Heart left ventricle (tissue), 16 donors: ENCODE measurements around the gene PTBP2. TPM values are rescaled to one million over a fixed set of nuclear protein-coding genes. Genes with fewer than 3 reads are reported as not detected.
"Not testable (repeated sequence)": the region's sequence is repeated elsewhere in the genome, so short reads cannot be mapped to it uniquely, and the experiment has no call there.

Experiments
- ATAC-seq, 4 donors: fragments of 200-7000 bp; cut with Tn5 transposase; one replicate each; pipeline ENCODE4 v1.9.1; 2020 to 2022; ENCODE audit warnings: moderate library complexity in 4 of 4, mild to moderate bottlenecking in 3 of 4, moderate number of reproducible peaks in 1 of 4
- DNase-seq, 5 donors: peaks; one replicate each; pipeline ENCODE4 v3.0.0-alpha.2; 2020
- H3K27ac ChIP-seq, 12 donors: fragments of 200-600 bp; sonication (generic) in 4 of 12; one replicate each; pipeline versions ENCODE4 v1.5.0 to v1.8.0; 2016 to 2022; ENCODE audit warnings: mild to moderate bottlenecking in 2 of 12
- H3K27me3 ChIP-seq, 9 donors: fragments of 200-600 bp; sonication (generic) in 2 of 9; one replicate each; pipeline versions ENCODE4 v1.5.1 to v1.8.0; 2016 to 2022; ENCODE audit warnings: mild to moderate bottlenecking in 3 of 9
- H3K36me3 ChIP-seq, 9 donors: fragments of 200-600 bp; sonication (generic) in 2 of 9; one replicate each; pipeline versions ENCODE4 v1.5.0 to v1.8.0; 2018 to 2022; ENCODE audit warnings: mild to moderate bottlenecking in 2 of 9
- H3K4me1 ChIP-seq, 12 donors: fragments of 200-600 bp; sonication (generic) in 4 of 12; one replicate each; pipeline versions ENCODE4 v1.5.0 to v1.8.0; 2016 to 2022; ENCODE audit warnings: mild to moderate bottlenecking in 3 of 12
- H3K4me3 ChIP-seq, 12 donors: fragments of 200-600 bp; sonication (generic) in 4 of 12; one replicate each; pipeline versions ENCODE4 v1.5.0 to v1.8.0; 2017 to 2022; ENCODE audit warnings: mild to moderate bottlenecking in 9 of 12, moderate library complexity in 4 of 12
- H3K9me3 ChIP-seq, 12 donors: fragments of 200-600 bp; sonication (generic) in 4 of 12; one replicate each; pipeline versions ENCODE4 v1.5.0 to v1.8.0; 2016 to 2022; ENCODE audit warnings: mild to moderate bottlenecking in 1 of 12
- POLR2A ChIP-seq, 2 donors: fragments of 450-650 bp; IDR thresholded peaks; one replicate each; pipeline ENCODE4 v1.6.1; 2017; ENCODE audit warnings: antibody characterized with exemption in 2 of 2, mild to moderate bottlenecking in 2 of 2, moderate library complexity in 2 of 2
- WGBS, 4 donors: extraction: QIAGEN DNeasy Blood & Tissue Kit in 2 of 4; methylation state at CpG; one replicate each; pipeline versions ENCODE4 v1.1.5 to v1.1.7; 2013 to 2018; 5-methylcytosine and 5-hydroxymethylcytosine counted together
- intact Hi-C, 10 donors: fragments of 100-400 bp; cut with DNase I; formaldehyde crosslinking; loops; one replicate each; pipeline versions ENCODE4 v1.11.1 to v1.14.2; 2022
- polyA plus RNA-seq, 2 donors: library from polyadenylated mRNA; stranded (reverse); fragments of 200-250 nt; gene quantifications; one replicate each; pipeline ENCODE4 v1.2.3, GENCODE V29; 2013
- total RNA-seq, 9 donors: library from RNA; depleted of rRNA in 2 of 9; stranded (reverse); fragments of >200 nt in 2 of 9; fragmentation: NEBNext Ultra II Directional in 3 of 9; extraction: Animal tissue kit (Norgen Biotek cat#: 25700) in 3 of 9; gene quantifications; one replicate each; pipeline versions ENCODE4 v1.1.0 to v1.2.4, GENCODE V29; 2016 to 2023
- TF ChIP-seq, protein P1 (sequence below), 12 donors: fragments of 200-600 bp; sonication (generic) in 4 of 12; IDR thresholded peaks; one replicate each; pipeline versions ENCODE4 v1.5.0 to v1.8.0; 2018 to 2022; ENCODE audit warnings: antibody characterized with exemption in 12 of 12, mild to moderate bottlenecking in 5 of 12
- donor health status: ischemic (EF 13 %, LVEDD 7.1; RV severe dilation, severe dysfunction).
- donor health status: healthy with polysubstance abuse.
- donor health status: DM: no; HTN: yes; CAD: no.
- donor health status: DM: no; HTN: no; CAD: no.
- donor health status: ischemic (EF 25% LVEDD 6.9; RV normal size, moderate dysfunction).
- donor health status: ischemic (EF 25% LVEDD 5.7; RV mildly dilated, moderate dysfunction).
- donor health status: healthy.
- donor health status: DM: yes; HTN: yes; CAD: no.
- donor health status: ischemic (EF 35%, LVEDD 5.7; RV mildly dilated, moderate dysfunction).
- donor health status: nonischemic (EF 11% LVEDD 7.7; RV severe dilation, severe dysfunction).
- donor health status: DM: yes; HTN: yes; CAD: no.
- donor health status: PGD.
- donor health status: ischemic (EF 29% LVEDD 5.4; RV normal size, mild dysfunction).
- donor health status: nonischemic (EF 23%, LVEDD 6.1; RV moderate dilation, normal function).

Gene PTBP2
- total and polyA plus RNA-seq, 11 donors: 6.9 to 17.6 (median 12.2) TPM

DNA sequence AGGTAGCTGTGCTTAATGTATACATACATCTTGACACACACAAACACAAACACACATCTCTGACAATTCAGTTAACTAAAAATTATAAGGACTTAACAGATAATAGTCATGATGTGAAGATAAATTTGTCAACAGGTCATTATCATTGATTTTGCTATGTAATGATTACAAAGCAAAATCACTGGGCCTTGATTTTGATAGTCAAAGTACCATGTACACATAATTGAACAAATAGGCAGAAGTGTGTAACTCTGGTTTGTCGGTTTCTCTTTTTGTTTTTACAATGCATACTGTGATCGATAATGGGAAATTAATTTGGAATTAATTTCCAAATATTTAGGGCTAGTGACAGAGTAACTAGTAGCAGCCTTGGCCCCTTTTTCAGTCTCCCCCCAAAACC is 30.8 kb downstream of the PTBP2 start:
- DNase-seq: no peak
- ATAC-seq: no peak
- WGBS, 4 donors: 93 to 99% (median 97%) methylated on average over 2 of the region's 2 CpGs
- Histone ChIP-seq H3K27me3 (no peaks in the 10 kb centered on the region), H3K4me3 (no peak overlapping the region), H3K9me3 (no peaks in the 10 kb centered on the region), H3K27ac (no peak overlapping the region), H3K36me3 (peaks cover 0 to 57% (median 30%) of the 10 kb centered on the region in 9 donors), H3K4me1 (peaks cover 0 to 23% (median 5%) of the 10 kb centered on the region in 12 donors)
- intact Hi-C loops: loop anchor here in 1 of 10 donors (10.0 kb wide), 1 partner anchor 518 kb away; no protein-coding TSS in a partner anchor
- TF ChIP-seq, protein P1, sequence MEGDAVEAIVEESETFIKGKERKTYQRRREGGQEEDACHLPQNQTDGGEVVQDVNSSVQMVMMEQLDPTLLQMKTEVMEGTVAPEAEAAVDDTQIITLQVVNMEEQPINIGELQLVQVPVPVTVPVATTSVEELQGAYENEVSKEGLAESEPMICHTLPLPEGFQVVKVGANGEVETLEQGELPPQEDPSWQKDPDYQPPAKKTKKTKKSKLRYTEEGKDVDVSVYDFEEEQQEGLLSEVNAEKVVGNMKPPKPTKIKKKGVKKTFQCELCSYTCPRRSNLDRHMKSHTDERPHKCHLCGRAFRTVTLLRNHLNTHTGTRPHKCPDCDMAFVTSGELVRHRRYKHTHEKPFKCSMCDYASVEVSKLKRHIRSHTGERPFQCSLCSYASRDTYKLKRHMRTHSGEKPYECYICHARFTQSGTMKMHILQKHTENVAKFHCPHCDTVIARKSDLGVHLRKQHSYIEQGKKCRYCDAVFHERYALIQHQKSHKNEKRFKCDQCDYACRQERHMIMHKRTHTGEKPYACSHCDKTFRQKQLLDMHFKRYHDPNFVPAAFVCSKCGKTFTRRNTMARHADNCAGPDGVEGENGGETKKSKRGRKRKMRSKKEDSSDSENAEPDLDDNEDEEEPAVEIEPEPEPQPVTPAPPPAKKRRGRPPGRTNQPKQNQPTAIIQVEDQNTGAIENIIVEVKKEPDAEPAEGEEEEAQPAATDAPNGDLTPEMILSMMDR (IDR thresholded peaks at IDR 0.05): no peak
- TF ChIP-seq POLR2A (IDR thresholded peaks at IDR 0.05): no peak

DNA sequence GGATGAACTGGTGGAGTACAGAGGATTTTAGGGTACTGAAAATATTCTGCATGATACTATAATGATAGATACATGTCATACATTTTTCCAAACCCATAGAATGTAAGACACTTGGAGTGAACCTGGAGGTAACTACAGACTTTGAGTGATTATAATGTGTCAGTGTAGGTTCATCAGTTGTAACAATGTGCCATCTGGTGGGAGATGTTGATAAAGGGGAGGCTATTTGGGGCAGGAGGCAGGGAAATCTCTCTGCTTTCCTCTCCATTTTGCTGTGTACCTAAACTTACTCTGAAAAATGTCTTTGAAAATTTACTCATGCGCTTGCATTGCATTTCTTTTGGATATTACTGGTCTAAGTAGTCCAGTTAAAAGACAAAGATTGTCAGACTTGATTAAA is 35.2 kb downstream of the PTBP2 start:
- no peak for ATAC-seq
- Histone ChIP-seq H3K36me3 (peaks cover 0 to 58% (median 30%) of the 10 kb centered on the region in 9 donors), H3K9me3 (no peaks in the 10 kb centered on the region), H3K4me3 (no peak overlapping the region), H3K4me1 (no peaks in the 10 kb centered on the region), H3K27me3 (no peaks in the 10 kb centered on the region), H3K27ac (no peak overlapping the region)
- WGBS, 4 donors: 99 to 100% (median 100%) methylated on average over 1 of the region's 1 CpG
- TF ChIP-seq, protein P1 (IDR thresholded peaks at IDR 0.05): peak in 5 of 12 donors; percentile 7 to 36 (median 18)
- TF ChIP-seq POLR2A (IDR thresholded peaks at IDR 0.05): no peak
- DNase-seq: no peak
- intact Hi-C loops: loop anchor here in 1 of 10 donors (10.0 kb wide), 1 partner anchor 522 kb away; no protein-coding TSS in a partner anchor

GRCh38 chr1:96762586-96762985 is 41.0 kb downstream of the PTBP2 start:
- H3K27ac ChIP-seq, ATAC-seq, H3K9me3 ChIP-seq, H3K4me3 ChIP-seq, intact Hi-C loops, H3K36me3 ChIP-seq, H3K27me3 ChIP-seq: not testable (repeated sequence)
- H3K4me1 ChIP-seq: peaks cover 0 to 10% (median 0%) of the 10 kb centered on the region in 12 donors
- DNase-seq: peak in 1 of 5 donors; percentile 54
- 96 to 100% (median 98%) methylated on average over 9 to 36 of the region's 36 CpGs for WGBS, 4 donors

- Histone ChIP-seq H3K36me3 (peaks cover 0 to 8% (median 0%) of the 10 kb centered on the region in 9 donors), H3K4me1 (peaks cover 0 to 10% (median 0%) of the 10 kb centered on the region in 12 donors), H3K27ac (no peak overlapping the region), H3K27me3 (no peaks in the 10 kb centered on the region), H3K4me3 (no peak overlapping the region), H3K9me3 (no peaks in the 10 kb centered on the region)
- no peak for TF ChIP-seq POLR2A (IDR thresholded peaks at IDR 0.05)
- TF ChIP-seq, protein P1 (IDR thresholded peaks at IDR 0.05): no peak
- intact Hi-C loops: no loop called here
- ATAC-seq (no peak), DNase-seq (no peak)
- WGBS, 4 donors: 78 to 91% (median 81%) methylated on average over 3 to 4 of the region's 4 CpGs
Observed at GRCh38 chr1:96763514-96763913, 41.9 kb downstream of the PTBP2 start.

DNA sequence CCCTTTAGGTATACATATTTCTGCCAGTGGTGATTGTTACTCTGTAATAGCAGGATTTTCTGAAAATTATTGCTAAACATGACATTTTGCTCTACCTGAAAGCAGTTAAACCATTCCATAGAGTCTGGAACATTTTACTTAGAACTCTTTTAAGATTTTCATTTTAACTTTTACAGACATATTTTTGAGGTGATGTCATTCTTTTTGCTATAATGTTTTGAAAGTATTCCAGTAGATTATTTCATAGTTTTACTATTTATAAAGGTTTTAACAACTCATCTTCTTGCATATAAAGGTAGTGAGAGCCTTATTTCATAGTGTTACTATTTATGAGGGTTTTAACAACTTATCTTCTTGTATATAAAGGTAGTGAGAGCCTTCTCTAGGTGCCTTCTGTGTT is 42.9 kb downstream of the PTBP2 start:
- Histone ChIP-seq H3K9me3 (no peaks in the 10 kb centered on the region), H3K27me3 (no peaks in the 10 kb centered on the region), H3K27ac (peak overlapping the region in 1 of 12 donors; percentile 12), H3K36me3 (peaks cover 0 to 5% (median 0%) of the 10 kb centered on the region in 9 donors), H3K4me1 (peaks cover 0 to 10% (median 0%) of the 10 kb centered on the region in 12 donors), H3K4me3 (no peak overlapping the region)
- no peak for TF ChIP-seq POLR2A (IDR thresholded peaks at IDR 0.05)
- intact Hi-C loops: no loop called here
- DNase-seq: no peak
- no peak for ATAC-seq
